Stimulated activated CD8-positive, alpha-beta memory T cell treated with anti-CD3 and anti-CD28 coated beads, Interleukin-15, amount 100 ng/mL, for 1 hour (primary cell): ENCODE measurements around the gene LCK.

Source experiments
- DNase-seq: peaks from one replicate; pipeline ENCODE4 v3.0.0-alpha.2; 2020; ENCODE audit warnings: low read depth

LCK gene

GRCh38 chr1:32250893-32251716 is at the start of gene LCK:
TSS of gene LCK (plus strand) at chr1:32251265. CDS start at chr1:32274330, 23,065 bp downstream.
- DNase-seq: no peak

GRCh38 chr1:32204943-32205361 is 46.1 kb upstream of the LCK start:
- no peak for DNase-seq

- DNase-seq: peak; percentile 57
These were observed 45.4 kb upstream of the LCK start, which contains the start of gene IQCC for GRCh38 chr1:32205401-32206370. TSS of gene IQCC (plus strand) at chr1:32205671. CDS start at chr1:32205682, 11 bp downstream.

- no peak for DNase-seq
These were observed 42.6 kb upstream of the LCK start for GRCh38 chr1:32208469-32208868.

- no peak for DNase-seq
These were observed 42.2 kb upstream of the LCK start, which contains the start of gene DCDC2B for GRCh38 chr1:32208891-32209328. TSS of gene DCDC2B (plus strand) at chr1:32209089. CDS start at chr1:32209094, 5 bp downstream.

- peak; percentile 38 for DNase-seq
These were observed 35.2 kb upstream of the LCK start for GRCh38 chr1:32215629-32216480.

- no peak for DNase-seq
These were observed 34.5 kb upstream of the LCK start for GRCh38 chr1:32216566-32216965.

GRCh38 chr1:32219022-32219421 is 32.0 kb upstream of the LCK start:
- DNase-seq: no peak

- no peak for DNase-seq
These were observed 30.1 kb upstream of the LCK start for GRCh38 chr1:32220746-32221580.

GRCh38 chr1:32221581-32221979 is 29.5 kb upstream of the LCK start:
- no peak for DNase-seq

- peak; percentile 90 for DNase-seq
These were observed 28.9 kb upstream of the LCK start, which contains the start of the genes EIF3I and TMEM234 for GRCh38 chr1:32221980-32222755. TSS of gene EIF3I (plus strand) at chr1:32222407. CDS start at chr1:32222442, 35 bp downstream. TSS of gene TMEM234 (minus strand) at chr1:32222353. CDS start at chr1:32222322, 31 bp downstream.

GRCh38 chr1:32223683-32224082 is 27.4 kb upstream of the LCK start:
- DNase-seq: no peak

GRCh38 chr1:32224285-32224684 is 26.8 kb upstream of the LCK start:
- no peak for DNase-seq

GRCh38 chr1:32228771-32229170 is 22.3 kb upstream of the LCK start:
- DNase-seq: no peak

GRCh38 chr1:32231843-32232432 is 19.1 kb upstream of the LCK start:
- no peak for DNase-seq

- no peak for DNase-seq
These were observed 18.3 kb upstream of the LCK start for GRCh38 chr1:32232558-32233304.

- DNase-seq: no peak
These were observed 16.3 kb upstream of the LCK start for GRCh38 chr1:32234792-32235191.

GRCh38 chr1:32239337-32239736 is 11.7 kb upstream of the LCK start:
- DNase-seq: no peak

GRCh38 chr1:32239790-32240139 is 11.3 kb upstream of the LCK start:
- no peak for DNase-seq
